Natural killer cell (primary cell): Measurements from ENCODE around the gene GTF3C1. TPM values are rescaled to one million over a fixed set of nuclear protein-coding genes. Genes with fewer than 3 reads are reported as not detected.

ENCODE experiments used
- ATAC-seq, 3 donors: fragments of 150-1000 bp in 2 of 3; fragments of 200-7000 bp in 1 of 3; cut with Tn5 transposase; 1 replicate in 1 of 3; 2 replicates in 2 of 3; pipeline ENCODE4 v1.10.0; 2021; ENCODE audit warnings: mild to moderate bottlenecking in 2 of 3, moderate library complexity in 2 of 3
- DNase-seq, 2 donors: peaks; one replicate each; pipeline versions ENCODE4 v3.0.0 to v3.0.0-alpha.2; 2013 to 2021; ENCODE audit warnings: mixed read lengths in 1 of 2
- H3K27ac ChIP-seq: one replicate; pipeline ENCODE4 v1.5.1; 2013; ENCODE audit warnings: mild to moderate bottlenecking, low read length
- H3K27me3 ChIP-seq: one replicate; pipeline ENCODE4 v1.6.1; 2013; ENCODE audit warnings: low read length; ENCODE audit not compliant: control insufficient read depth, insufficient read depth
- H3K36me3 ChIP-seq: one replicate; pipeline ENCODE4 v1.6.1; 2013; ENCODE audit warnings: low read length; ENCODE audit not compliant: control insufficient read depth, insufficient read depth
- H3K4me1 ChIP-seq: one replicate; pipeline ENCODE4 v1.6.1; 2013; ENCODE audit warnings: low read length; ENCODE audit not compliant: control insufficient read depth, insufficient read depth
- H3K4me3 ChIP-seq: one replicate; pipeline ENCODE4 v1.5.1; 2013; ENCODE audit warnings: low read length
- H3K9me3 ChIP-seq: one replicate; pipeline ENCODE4 v1.6.1; 2013; ENCODE audit warnings: low read length; ENCODE audit not compliant: control insufficient read depth, insufficient read depth
- H3K27ac Mint-ChIP-seq, 2 donors: one replicate each; pipeline ENCODE4 v1.8.0; 2022; ENCODE audit warnings: mild to moderate bottlenecking in 2 of 2, mixed read lengths in 2 of 2, moderate library complexity in 1 of 2
- H3K27me3 Mint-ChIP-seq, 2 donors: one replicate each; pipeline ENCODE4 v1.8.0; 2022; ENCODE audit warnings: low read depth in 2 of 2, mixed read lengths in 2 of 2
- H3K36me3 Mint-ChIP-seq: one replicate; pipeline ENCODE4 v1.8.0; 2022; ENCODE audit warnings: mixed read lengths
- H3K4me1 Mint-ChIP-seq, 2 donors: one replicate each; pipeline ENCODE4 v1.8.0; 2022; ENCODE audit warnings: mixed read lengths in 2 of 2
- H3K4me3 Mint-ChIP-seq: one replicate; pipeline ENCODE4 v1.8.0; 2022; ENCODE audit warnings: mild to moderate bottlenecking, moderate library complexity, mixed read lengths
- H3K9me3 Mint-ChIP-seq, 2 donors: one replicate each; pipeline ENCODE4 v1.8.0; 2022; ENCODE audit warnings: mixed read lengths in 2 of 2
- CTCF ChIP-seq: fragments of 200-600 bp; IDR thresholded peaks from one replicate; pipeline ENCODE4 v1.8.0; 2022; ENCODE audit warnings: antibody characterized with exemption
- WGBS: methylation state at CpG from one replicate; pipeline ENCODE4 v1.1.7; 2013; ENCODE audit warnings: missing lambda C conversion rate; ENCODE audit not compliant: insufficient coverage; 5-methylcytosine and 5-hydroxymethylcytosine counted together
- intact Hi-C: fragments of 100-400 bp; cut with micrococcal nuclease; formaldehyde crosslinking; loops from one replicate; pipeline ENCODE4 v1.14.2; 2022
- total RNA-seq, 4 donors: library from RNA; stranded (reverse); fragments of 120-200 nt in 1 of 4; gene quantifications; one replicate each; pipeline versions ENCODE4 v1.2.3 to v1.2.4, GENCODE V29; 2013 to 2022

Gene GTF3C1
- total RNA-seq, 3 donors from 2014 or later (not counting 1 experiment from before 2014, with no cell fraction given), result 111 to 160 (median 125) TPM

DNA sequence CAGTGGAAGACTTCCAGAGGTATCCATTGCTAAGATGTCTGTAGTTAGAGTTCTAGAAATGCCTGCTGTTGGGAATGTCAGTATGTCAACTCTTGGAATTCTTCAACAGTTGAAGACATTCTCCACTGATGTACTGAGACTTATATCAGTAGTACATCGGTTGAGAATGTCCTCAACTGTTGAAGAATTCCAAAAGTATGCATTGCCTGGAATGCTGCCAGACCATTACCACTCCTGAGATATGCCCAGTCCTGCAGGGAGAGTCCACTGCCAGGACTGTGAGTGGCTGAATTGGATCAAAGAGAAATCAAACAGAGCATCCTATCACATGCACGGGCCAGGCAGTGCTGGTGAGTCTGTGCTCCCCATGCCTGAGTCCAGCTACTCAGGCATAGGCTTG is 105.7 kb downstream of the GTF3C1 start:
- intact Hi-C loops, result no loop called here
- peaks cover 62% of the 10 kb centered on the region for H3K4me1 ChIP-seq
- 97% methylated on average over 2 of the region's 2 CpGs for WGBS
- H3K27ac ChIP-seq, result no peak overlapping the region
- no peaks in the 10 kb centered on the region for H3K9me3 Mint-ChIP-seq
- no peaks in the 10 kb centered on the region for H3K27me3 ChIP-seq
- peaks cover 3% of the 10 kb centered on the region for H3K9me3 ChIP-seq
- H3K36me3 ChIP-seq, result peaks cover 74% of the 10 kb centered on the region
- peaks cover 50 to 68% of the 10 kb centered on the region in 2 donors for H3K4me1 Mint-ChIP-seq
- H3K36me3 Mint-ChIP-seq, result no peaks in the 10 kb centered on the region
- no peak for TF ChIP-seq CTCF
- ATAC-seq (no peak), DNase-seq (no peak)
- no peaks in the 10 kb centered on the region for H3K27me3 Mint-ChIP-seq
- H3K4me3 Mint-ChIP-seq, result no peak overlapping the region
- peak overlapping the region in 1 of 2 donors; percentile 98 for H3K27ac Mint-ChIP-seq
- H3K4me3 ChIP-seq, result no peak overlapping the region

DNA sequence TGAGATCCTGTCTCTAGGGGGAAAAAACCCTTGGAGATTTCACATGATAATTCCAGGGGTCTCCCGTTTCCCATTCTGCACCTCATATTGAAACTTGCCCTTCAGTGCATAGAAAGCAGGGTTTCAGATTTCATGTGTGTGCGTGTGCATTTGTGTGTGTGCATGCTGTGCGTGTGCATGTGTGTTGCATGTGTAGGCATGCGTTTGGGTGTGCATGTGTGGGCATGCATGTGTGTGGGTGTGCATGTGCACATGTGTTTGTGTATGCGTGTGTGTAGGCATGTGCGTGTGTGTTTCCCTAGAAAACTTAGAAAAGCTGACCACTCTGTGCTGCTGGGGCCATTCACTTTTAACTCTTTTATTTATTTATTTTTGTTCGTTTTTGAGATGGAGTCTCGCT is 107.7 kb downstream of the GTF3C1 start:
- no peak overlapping the region for H3K4me3 Mint-ChIP-seq
- no peaks in the 10 kb centered on the region for H3K36me3 Mint-ChIP-seq
- DNase-seq, result no peak
- no peak overlapping the region for H3K27ac ChIP-seq
- no peak overlapping the region for H3K4me3 ChIP-seq
- TF ChIP-seq CTCF, result no peak
- no peak for ATAC-seq
- intact Hi-C loops, result no loop called here
- H3K4me1 Mint-ChIP-seq, result peaks cover 33 to 59% of the 10 kb centered on the region in 2 donors
- no peaks in the 10 kb centered on the region for H3K27me3 Mint-ChIP-seq
- peaks cover 53% of the 10 kb centered on the region for H3K4me1 ChIP-seq
- H3K27ac Mint-ChIP-seq, result no peak overlapping the region
- 95% methylated on average over 8 of the region's 8 CpGs for WGBS
- H3K27me3 ChIP-seq, result no peaks in the 10 kb centered on the region
- peaks cover 77% of the 10 kb centered on the region for H3K36me3 ChIP-seq
- peaks cover 3% of the 10 kb centered on the region for H3K9me3 ChIP-seq
- no peaks in the 10 kb centered on the region for H3K9me3 Mint-ChIP-seq

DNA sequence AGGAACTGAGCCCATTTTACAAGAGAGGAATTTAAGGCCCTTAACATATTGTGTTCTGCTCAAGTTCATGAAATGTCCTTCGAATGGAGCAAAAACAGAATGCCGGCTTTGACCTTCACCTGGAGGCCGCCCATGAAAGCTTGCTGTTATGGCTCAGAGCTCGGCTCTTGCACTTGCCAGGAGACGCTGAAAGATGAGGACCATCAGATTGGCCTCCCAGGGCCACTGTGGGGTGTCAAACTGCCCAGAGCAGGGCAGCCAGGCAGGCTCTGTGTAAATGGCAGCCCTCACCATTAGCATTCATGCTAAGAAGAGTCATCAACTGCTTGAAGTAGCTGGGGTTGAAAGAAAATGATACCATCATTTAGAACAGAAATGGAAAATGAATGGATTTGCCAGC is 108.4 kb downstream of the GTF3C1 start:
- no peaks in the 10 kb centered on the region for H3K36me3 Mint-ChIP-seq

More for the DNA sequence above, 108.4 kb downstream of the GTF3C1 start:
- H3K4me1 Mint-ChIP-seq, result peaks cover 26 to 53% of the 10 kb centered on the region in 2 donors
- TF ChIP-seq CTCF, result no peak
- peak overlapping the region; percentile 79 to 81 for H3K27ac Mint-ChIP-seq
- H3K4me3 ChIP-seq, result no peak overlapping the region
- WGBS, result 96% methylated on average over 5 of the region's 5 CpGs
- H3K9me3 Mint-ChIP-seq, result no peaks in the 10 kb centered on the region
- H3K27ac ChIP-seq, result no peak overlapping the region
- peaks cover 82% of the 10 kb centered on the region for H3K36me3 ChIP-seq
- ATAC-seq (no peak), DNase-seq (no peak)
- H3K4me3 Mint-ChIP-seq, result peak overlapping the region; percentile 6
- H3K27me3 ChIP-seq, result no peaks in the 10 kb centered on the region
- H3K27me3 Mint-ChIP-seq, result no peaks in the 10 kb centered on the region
- peaks cover 3% of the 10 kb centered on the region for H3K9me3 ChIP-seq
- H3K4me1 ChIP-seq, result peaks cover 46% of the 10 kb centered on the region
- intact Hi-C loops, result no loop called here
